ENCODE measurements around the gene NR3C2.

Gene NR3C2

DNA sequence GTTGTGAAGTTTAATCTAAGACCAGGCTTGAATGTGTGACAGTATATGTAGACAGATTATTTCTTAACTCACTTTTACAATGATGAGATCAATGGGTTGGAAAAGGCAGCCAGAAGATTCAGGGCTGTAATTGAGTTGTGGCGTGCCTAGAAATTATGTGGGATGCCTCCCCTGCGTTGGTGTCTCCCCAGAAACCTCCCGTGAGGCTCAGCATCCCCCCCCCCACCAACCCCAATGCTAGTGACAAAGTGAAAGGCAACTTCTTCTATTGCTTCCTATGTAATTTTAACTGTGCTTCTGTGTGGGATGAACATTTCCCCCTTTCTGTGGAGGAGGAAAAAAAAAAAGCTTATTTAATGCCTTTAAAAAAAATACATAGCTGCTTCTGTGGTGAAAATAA, 412.4 kb downstream of the NR3C2 start:
- H3K36me3 ChIP-seq (ENCODE audit: insufficient read depth, low read length): no peaks in the 10 kb centered on the region
- H3K9ac ChIP-seq (ENCODE audit: low read length): no peak overlapping the region
- H3F3A ChIP-seq (ENCODE audit: insufficient read depth, low read length): no peaks in the 10 kb centered on the region
- TF ChIP-seq EZH2 (IDR thresholded peaks at IDR 0.05; ENCODE audit: borderline replicate concordance, low read length): no peak
- TF ChIP-seq, protein P1, sequence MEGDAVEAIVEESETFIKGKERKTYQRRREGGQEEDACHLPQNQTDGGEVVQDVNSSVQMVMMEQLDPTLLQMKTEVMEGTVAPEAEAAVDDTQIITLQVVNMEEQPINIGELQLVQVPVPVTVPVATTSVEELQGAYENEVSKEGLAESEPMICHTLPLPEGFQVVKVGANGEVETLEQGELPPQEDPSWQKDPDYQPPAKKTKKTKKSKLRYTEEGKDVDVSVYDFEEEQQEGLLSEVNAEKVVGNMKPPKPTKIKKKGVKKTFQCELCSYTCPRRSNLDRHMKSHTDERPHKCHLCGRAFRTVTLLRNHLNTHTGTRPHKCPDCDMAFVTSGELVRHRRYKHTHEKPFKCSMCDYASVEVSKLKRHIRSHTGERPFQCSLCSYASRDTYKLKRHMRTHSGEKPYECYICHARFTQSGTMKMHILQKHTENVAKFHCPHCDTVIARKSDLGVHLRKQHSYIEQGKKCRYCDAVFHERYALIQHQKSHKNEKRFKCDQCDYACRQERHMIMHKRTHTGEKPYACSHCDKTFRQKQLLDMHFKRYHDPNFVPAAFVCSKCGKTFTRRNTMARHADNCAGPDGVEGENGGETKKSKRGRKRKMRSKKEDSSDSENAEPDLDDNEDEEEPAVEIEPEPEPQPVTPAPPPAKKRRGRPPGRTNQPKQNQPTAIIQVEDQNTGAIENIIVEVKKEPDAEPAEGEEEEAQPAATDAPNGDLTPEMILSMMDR (IDR thresholded peaks at IDR 0.05; ENCODE audit: low read length): no peak
- no peaks in the 10 kb centered on the region for H3K27me3 ChIP-seq (ENCODE audit: insufficient read depth, low read length)
- H2AFZ ChIP-seq (ENCODE audit: low read length): no peak overlapping the region
- no peaks in the 10 kb centered on the region for H4K20me1 ChIP-seq (ENCODE audit: insufficient read depth, low read length)
- H3K4me1 ChIP-seq (ENCODE audit: insufficient read depth, low read length, severe bottlenecking): peaks cover 8% of the 10 kb centered on the region
- H3K4me2 ChIP-seq (ENCODE audit: low read length): no peak overlapping the region
- no peak overlapping the region for H3K4me3 ChIP-seq (ENCODE audit: low read depth, low read length, poor library complexity, severe bottlenecking)
- no peak overlapping the region for H3K27ac ChIP-seq (ENCODE audit: low read depth, low read length, poor library complexity, severe bottlenecking)
- H3K79me2 ChIP-seq (ENCODE audit: insufficient read depth, low read length): no peaks in the 10 kb centered on the region
- H3K9me3 ChIP-seq (ENCODE audit: low read length): no peaks in the 10 kb centered on the region
- no peaks in the 10 kb centered on the region for H3K9me2 ChIP-seq (ENCODE audit: low read depth, low read length)

Data from OCI-LY1 (cell line).